ENCODE measurements around the gene CMSS1. TPM values are rescaled to one million over a fixed set of nuclear protein-coding genes. Genes with fewer than 3 reads are reported as not detected.
A peak's percentile ranks its signal among the peaks of the same experiment; 100 is the strongest.

CMSS1 gene
- total RNA-seq, 2 donors from 2014 or later: 18.5 to 27.6 TPM

DNA sequence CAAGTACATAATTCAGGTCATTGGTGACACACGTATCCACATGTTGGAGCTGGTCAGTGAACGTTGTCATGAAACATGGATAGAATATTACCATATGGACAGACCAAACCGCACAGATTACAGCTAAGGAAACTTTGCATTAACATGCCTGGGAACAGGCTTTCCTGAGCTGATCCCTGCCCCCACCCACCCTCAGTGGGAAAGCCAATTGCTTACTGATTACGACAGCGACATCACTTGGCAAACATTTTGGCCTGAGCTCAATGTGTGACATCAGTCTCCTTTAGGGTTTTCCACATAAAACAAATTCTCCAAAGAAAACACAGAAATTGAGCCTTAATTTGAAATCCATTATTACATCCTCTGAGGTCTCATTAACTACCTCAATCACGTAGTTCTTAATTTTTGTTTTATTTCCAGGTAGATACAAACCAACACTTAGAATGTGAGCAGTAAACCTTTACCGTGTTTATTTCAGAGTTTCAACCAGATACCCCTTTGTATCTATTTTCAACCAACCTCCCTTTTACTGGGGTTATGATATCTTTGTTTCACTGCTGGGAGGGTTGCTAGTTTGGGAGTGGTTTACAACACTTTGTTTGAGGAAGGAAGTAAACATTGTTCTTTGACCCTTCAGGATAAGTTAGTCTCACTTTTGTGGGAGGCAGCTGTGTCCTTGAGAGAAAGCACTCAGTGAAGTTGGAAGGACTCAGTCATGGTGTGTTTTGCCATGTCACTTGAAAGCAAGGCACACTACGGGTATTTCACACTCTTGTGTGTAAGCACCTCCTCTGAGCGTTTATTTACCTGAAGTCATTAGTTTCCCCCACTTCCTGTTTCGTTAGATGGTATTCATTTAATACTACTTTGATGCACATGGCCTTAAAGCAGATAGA lies 103.1 kb downstream of the CMSS1 start:
- intact Hi-C loops (cut with DNase I): no loop called here
- DNase-seq (ENCODE audit: low spot score): peak; percentile 89

GRCh38 chr3:99921377-99921695 lies 103.7 kb downstream of the CMSS1 start:
- no peak for DNase-seq (ENCODE audit: low spot score)
- intact Hi-C loops (cut with DNase I): no loop called here

- no peak for DNase-seq (ENCODE audit: low spot score)
- intact Hi-C loops (cut with DNase I): no loop called here
These were observed 104.3 kb downstream of the CMSS1 start for GRCh38 chr3:99921986-99922385.

GRCh38 chr3:99923873-99924272 lies 106.2 kb downstream of the CMSS1 start:
- no peak for DNase-seq (ENCODE audit: low spot score)
- intact Hi-C loops (cut with DNase I): no loop called here

- intact Hi-C loops (cut with DNase I): no loop called here
- DNase-seq (ENCODE audit: low spot score): no peak
These were observed 108.0 kb downstream of the CMSS1 start for GRCh38 chr3:99925584-99926230.

GRCh38 chr3:99927671-99928457 lies 110.2 kb downstream of the CMSS1 start:
- DNase-seq (ENCODE audit: low spot score): no peak
- intact Hi-C loops (cut with DNase I): no loop called here

DNA sequence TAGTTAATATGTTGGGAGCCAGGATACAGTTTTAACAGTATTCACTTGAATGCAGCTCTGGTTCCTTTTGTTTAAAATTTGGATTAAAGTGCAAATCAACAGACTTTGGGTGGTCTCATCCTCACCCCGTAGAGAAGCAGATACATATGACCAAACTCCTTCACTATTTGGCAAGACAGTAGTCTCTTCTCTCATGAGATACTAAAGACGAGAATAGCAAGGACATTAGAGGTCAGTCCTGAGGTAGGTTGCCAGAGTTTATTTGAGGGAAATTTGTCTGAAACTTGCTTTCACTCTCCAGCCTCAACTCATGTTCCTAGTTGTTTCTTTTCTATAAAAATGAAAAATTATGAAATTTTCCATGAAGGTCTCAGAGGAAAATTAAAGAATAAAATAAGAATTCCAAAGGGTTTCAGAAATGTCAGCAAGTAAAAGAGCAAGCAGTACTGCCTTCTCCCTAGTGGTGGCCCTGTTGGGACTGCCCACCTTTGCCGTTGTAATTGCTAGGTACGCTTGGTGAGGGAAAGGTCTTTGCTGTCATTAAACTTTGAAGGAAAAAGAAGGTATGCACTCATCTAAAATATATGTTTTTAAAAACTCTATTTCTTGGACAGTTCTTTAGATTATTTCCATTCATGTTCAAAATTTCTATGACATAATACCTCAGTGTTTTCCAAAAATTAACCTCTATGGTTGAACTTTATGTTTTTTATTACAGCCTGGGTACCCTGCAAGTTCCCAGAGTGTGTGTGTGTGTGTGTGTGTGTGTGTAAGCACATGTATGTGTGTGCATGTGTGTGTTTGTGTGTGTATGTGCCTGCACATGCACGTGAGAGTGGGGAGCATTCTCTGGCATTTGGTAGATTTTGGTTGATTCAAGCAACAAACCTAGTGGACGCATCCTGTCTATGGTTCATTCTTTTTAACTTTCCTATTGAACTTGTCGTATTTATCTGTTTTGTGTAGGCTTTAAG lies 111.4 kb downstream of the CMSS1 start:
- intact Hi-C loops (cut with DNase I): no loop called here
- no peak for DNase-seq (ENCODE audit: low spot score)

- intact Hi-C loops (cut with DNase I): no loop called here
- DNase-seq (ENCODE audit: low spot score): peak; percentile 84
These were observed 112.1 kb downstream of the CMSS1 start for GRCh38 chr3:99929745-99930139.

DNA sequence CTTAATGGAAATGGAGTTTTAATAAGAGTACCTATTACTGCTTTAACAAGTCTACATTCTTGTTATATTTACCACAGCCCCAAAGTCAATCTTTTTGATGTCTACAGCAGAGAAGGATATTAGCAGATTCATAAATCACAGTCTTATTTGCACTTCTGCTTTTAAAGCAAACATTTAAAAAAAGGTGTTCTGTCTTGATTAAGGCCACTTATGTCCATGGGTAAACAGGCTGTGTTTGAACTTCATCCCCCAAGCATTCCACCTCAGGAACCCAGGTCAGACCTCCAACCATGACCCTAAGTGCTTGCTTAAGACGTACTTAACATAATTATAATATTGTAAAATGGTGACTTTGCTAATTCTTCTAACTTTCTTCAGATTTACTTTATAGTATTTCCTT lies 113.4 kb downstream of the CMSS1 start:
- DNase-seq (ENCODE audit: low spot score): no peak
- intact Hi-C loops (cut with DNase I): no loop called here

GRCh38 chr3:99933971-99934750 lies 116.5 kb downstream of the CMSS1 start:
- intact Hi-C loops (cut with DNase I): no loop called here
- no peak for DNase-seq (ENCODE audit: low spot score)

DNA sequence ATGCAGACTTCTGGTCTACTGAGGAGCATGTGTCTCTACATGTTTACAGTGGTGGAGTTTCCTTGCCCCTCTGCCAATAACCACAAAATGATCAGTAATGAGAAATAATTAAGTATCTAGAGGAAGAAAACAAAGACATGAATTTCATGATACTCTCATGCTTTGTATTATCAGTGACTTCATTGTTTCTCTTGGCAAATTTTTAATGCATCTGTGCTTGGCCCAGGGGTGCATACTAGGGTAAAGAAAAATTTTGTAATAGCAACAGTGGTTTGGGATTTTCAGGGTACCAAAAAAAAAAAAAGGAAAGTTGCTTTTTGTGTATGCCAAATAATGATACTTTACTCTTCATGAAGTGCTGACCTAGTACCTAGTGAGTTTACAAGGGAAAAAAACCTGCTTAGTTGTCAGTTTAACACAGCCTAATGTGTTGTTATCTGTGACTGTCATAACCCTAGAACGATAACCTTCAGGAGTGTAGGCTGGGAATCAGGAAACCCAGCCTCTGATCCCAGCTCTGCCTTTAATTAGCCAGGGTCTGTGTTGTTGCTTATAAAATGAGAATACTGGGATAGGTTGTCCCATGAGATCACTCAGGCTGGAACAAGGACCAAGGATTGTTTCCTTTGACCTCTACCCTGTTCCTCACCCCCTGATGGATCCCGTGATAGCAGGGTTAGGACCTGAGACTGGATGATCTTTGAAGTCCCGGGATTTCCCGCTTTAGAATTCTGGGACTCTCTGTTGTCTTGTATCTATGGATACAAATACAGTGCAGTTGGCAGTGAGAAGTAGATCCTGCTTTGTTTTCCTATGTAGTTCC lies 117.5 kb downstream of the CMSS1 start:
- DNase-seq (ENCODE audit: low spot score): no peak
- intact Hi-C loops (cut with DNase I): loop anchor here in 1 of 2 donors (5.0 kb wide), 1 partner anchor 53 kb away; no protein-coding TSS in a partner anchor

GRCh38 chr3:99938270-99938911 lies 120.7 kb downstream of the CMSS1 start:
- intact Hi-C loops (cut with DNase I): loop anchor here in 1 of 2 donors (5.0 kb wide), 1 partner anchor 56 kb away; no protein-coding TSS in a partner anchor

DNA sequence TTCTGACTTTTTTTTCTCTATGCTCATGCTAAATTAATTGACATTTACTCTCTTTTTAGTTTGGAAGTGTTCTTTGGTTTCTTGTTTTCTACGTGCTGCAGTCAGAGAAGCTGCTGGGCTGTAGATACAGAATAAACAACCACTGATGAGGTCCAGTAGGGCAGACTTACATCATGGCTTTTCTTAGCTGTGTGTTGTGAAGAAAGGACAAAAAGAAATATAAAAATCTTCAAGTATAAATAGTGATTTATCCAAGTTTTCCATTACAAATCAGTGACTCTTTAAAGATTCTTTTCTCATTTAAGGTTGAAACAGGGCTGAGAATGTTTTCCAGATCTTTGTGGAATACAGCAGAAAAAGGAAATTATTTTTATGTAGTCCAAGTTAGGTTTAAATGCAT lies 122.2 kb downstream of the CMSS1 start:
- intact Hi-C loops (cut with DNase I): loop anchor here (5.0 to 10.0 kb wide), 3 partner anchors 58 to 102 kb away; no protein-coding TSS in a partner anchor
- DNase-seq (ENCODE audit: low spot score): no peak

More at GRCh38 chr3:99938270-99938911, 120.7 kb downstream of the CMSS1 start:
- no peak for DNase-seq (ENCODE audit: low spot score)

- intact Hi-C loops (cut with DNase I): loop anchor here (5.0 to 10.0 kb wide), 2 partner anchors 66 to 102 kb away; no protein-coding TSS in a partner anchor
- no peak for DNase-seq (ENCODE audit: low spot score)
These were observed 122.7 kb downstream of the CMSS1 start for GRCh38 chr3:99940350-99940749.

GRCh38 chr3:99941211-99941610 lies 123.5 kb downstream of the CMSS1 start:
- no peak for DNase-seq (ENCODE audit: low spot score)
- intact Hi-C loops (cut with DNase I): loop anchor here (5.0 to 10.0 kb wide), 2 partner anchors 66 to 101 kb away; no protein-coding TSS in a partner anchor

Measured in posterior vena cava (tissue), 2 donors.